Ovary (tissue), 9 donors: ENCODE results near the gene GPX2. TPM values are rescaled to one million over a fixed set of nuclear protein-coding genes. Genes with fewer than 3 reads are reported as not detected.

Source experiments
- DNase-seq, 5 donors: peaks; one replicate each; pipeline ENCODE4 v3.0.0-alpha.2; 2019 to 2020
- H3K27ac ChIP-seq, 2 donors: fragments of 200-600 bp; one replicate each; pipeline versions ENCODE4 v1.5.1 to v1.8.0; 2019 to 2022
- H3K27me3 ChIP-seq: fragments of 200-600 bp; one replicate; pipeline ENCODE4 v1.8.0; 2022
- H3K36me3 ChIP-seq: fragments of 200-600 bp; sonication (generic); one replicate; pipeline ENCODE4 v1.5.1; 2019
- H3K4me1 ChIP-seq: one replicate; pipeline ENCODE4 v1.8.1; 2013; ENCODE audit warnings: mild to moderate bottlenecking, moderate library complexity; ENCODE audit not compliant: insufficient read depth
- H3K4me3 ChIP-seq: fragments of 200-600 bp; sonication (generic); one replicate; pipeline ENCODE4 v1.5.1; 2017
- H3K9me3 ChIP-seq, 2 donors: fragments of 200-600 bp in 1 of 2; sonication (generic) in 1 of 2; one replicate each; pipeline versions ENCODE4 v1.5.1 to v1.8.1; 2013 to 2019; ENCODE audit warnings: mild to moderate bottlenecking in 1 of 2, moderate library complexity in 1 of 2
- CTCF ChIP-seq, 3 donors: fragments of 450-650 bp in 2 of 3; fragments of 200-600 bp in 1 of 3; IDR thresholded peaks; one replicate each; pipeline versions ENCODE4 v1.5.1 to v1.8.0; 2016 to 2022; ENCODE audit warnings: antibody characterized with exemption in 3 of 3, mild to moderate bottlenecking in 1 of 3
- EP300 ChIP-seq: sonication (generic); formaldehyde crosslinking; IDR thresholded peaks from one replicate; pipeline ENCODE4 v1.6.1; 2017; ENCODE audit warnings: antibody characterized with exemption
- POLR2A ChIP-seq: fragments of 450-650 bp; IDR thresholded peaks from one replicate; pipeline ENCODE4 v1.6.1; 2017; ENCODE audit warnings: antibody characterized with exemption, mild to moderate bottlenecking, moderate library complexity
- WGBS, 3 donors: extraction: QIAGEN DNeasy Blood & Tissue Kit in 1 of 3; methylation state at CpG; one replicate each; pipeline versions ENCODE4 v1.1.5 to v1.1.7; 2013 to 2017; 5-methylcytosine and 5-hydroxymethylcytosine counted together
- intact Hi-C, 4 donors: fragments of 100-400 bp; cut with DNase I; formaldehyde crosslinking; loops; one replicate each; pipeline versions ENCODE4 v1.11.0 to v1.15.1; 2022 to 2023
- polyA plus RNA-seq, 2 donors: library from polyadenylated mRNA; stranded (reverse); fragments of 200-250 nt in 1 of 2; fragments of 350-450 nt in 1 of 2; fragmentation: Illumina TruSeq in 1 of 2; extraction: RNeasy Lipid Tissue Mini Kit (QIAGEN cat#74804) in 1 of 2; gene quantifications; one replicate each; pipeline ENCODE4 v1.2.3, GENCODE V29; 2013 to 2014
- total RNA-seq, 7 donors: library from RNA; depleted of rRNA in 2 of 7; stranded (reverse); fragments of >200 nt in 2 of 7; fragmentation: NEBNext Ultra II Directional in 3 of 7; extraction: Animal tissue kit (Norgen Biotek cat#: 25700) in 3 of 7; gene quantifications; one replicate each; pipeline versions ENCODE4 v1.1.0 to v1.2.4, GENCODE V29; 2016 to 2023
- donor health status: DM: no; HTN: no; CAD: no; lungs with moderate emphysema.
- donor health status: DM: no; HTN: no; CAD: no.
- donor health status: Bipolar disorder and iron deficiency.
- donor health status: DM: yes; HTN: yes; CAD: no.
- donor health status: DM: no; HTN: no; CAD: no.
- donor health status: DM: yes; HTN: yes; CAD: no.

Gene GPX2
- total and polyA plus RNA-seq, 9 donors, result 1.00 to 4.8 TPM; not detected in 7

DNA sequence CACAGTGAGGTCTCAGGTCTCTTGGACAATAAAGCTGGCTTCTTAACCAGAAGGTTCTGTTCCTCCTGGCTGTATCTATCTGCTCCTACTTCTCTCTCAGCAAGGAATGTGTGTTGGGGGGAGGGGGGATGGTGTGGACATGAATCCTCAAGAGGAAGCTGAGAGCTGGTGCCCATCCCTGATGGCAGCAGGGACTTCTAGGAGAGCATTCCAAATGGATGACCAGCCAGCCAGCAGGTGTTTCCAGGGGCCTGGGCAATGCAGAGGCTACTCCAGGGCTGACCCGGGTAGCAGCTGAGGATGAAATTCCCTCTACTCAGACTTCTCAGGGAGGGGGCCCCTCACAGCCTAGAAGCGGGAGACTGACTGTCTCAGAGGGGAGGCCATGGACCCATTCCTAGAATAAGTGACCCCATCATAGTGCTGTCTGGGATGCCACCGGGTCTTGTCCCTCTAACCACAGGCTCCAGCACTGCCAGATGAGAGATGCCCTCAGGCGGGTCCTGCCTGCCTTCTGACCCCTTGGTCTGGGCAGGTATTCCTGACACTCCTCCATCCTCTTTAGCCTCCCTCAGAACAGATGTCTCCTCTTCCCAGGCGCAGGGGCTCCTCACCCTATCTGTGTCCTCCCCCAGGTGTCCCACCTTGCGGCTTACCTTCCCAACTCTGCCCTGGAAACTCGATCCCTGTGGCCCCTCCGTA lies 28.4 kb upstream of the GPX2 start:
- DNase-seq, result no peak
- no peaks in the 10 kb centered on the region for H3K27me3 ChIP-seq
- WGBS, 3 donors, result 46 to 54% (median 50%) methylated on average over 8 of the region's 8 CpGs
- no peak for TF ChIP-seq CTCF (IDR thresholded peaks at IDR 0.05)
- no peak for TF ChIP-seq EP300
- no peak for TF ChIP-seq POLR2A
- peaks cover 2% of the 10 kb centered on the region for H3K4me1 ChIP-seq
- no peak overlapping the region for H3K27ac ChIP-seq
- intact Hi-C loops, result loop anchor here in 1 of 4 donors (5.0 kb wide), 1 partner anchor 149 kb away; no protein-coding TSS in a partner anchor
- no peaks in the 10 kb centered on the region for H3K9me3 ChIP-seq
- no peaks in the 10 kb centered on the region for H3K36me3 ChIP-seq
- peak overlapping the region; percentile 60 for H3K4me3 ChIP-seq

DNA sequence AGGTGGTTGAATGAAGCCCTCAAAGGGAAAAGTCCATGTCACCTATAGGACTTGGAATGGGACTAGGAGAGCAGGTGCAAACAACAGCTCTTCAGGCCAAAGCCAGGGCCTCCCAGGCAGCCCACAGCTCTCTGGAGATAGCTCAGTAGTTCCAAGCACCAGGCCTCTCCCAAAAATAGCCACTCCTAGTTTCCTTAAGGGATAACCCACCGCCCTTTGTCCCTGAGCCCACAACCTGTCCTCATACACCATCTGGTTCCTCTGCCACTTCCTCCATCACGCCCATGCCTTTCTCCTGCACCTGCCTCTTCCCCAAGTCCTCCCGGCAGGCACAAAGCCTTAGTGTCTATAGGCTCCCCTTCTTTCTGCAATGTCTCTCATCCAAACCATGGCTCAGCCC lies 27.5 kb upstream of the GPX2 start:
- no peaks in the 10 kb centered on the region for H3K36me3 ChIP-seq
- peaks cover 6% of the 10 kb centered on the region for H3K4me1 ChIP-seq
- TF ChIP-seq CTCF (IDR thresholded peaks at IDR 0.05) (no peak), EP300 (no peak), POLR2A (no peak)
- H3K9me3 ChIP-seq, result no peaks in the 10 kb centered on the region
- WGBS, 3 donors, result 92 to 98% (median 96%) methylated on average over 3 of the region's 3 CpGs
- DNase-seq, result no peak
- intact Hi-C loops, result loop anchor here in 1 of 4 donors (5.0 kb wide), 1 partner anchor 148 kb away; no protein-coding TSS in a partner anchor
- H3K27me3 ChIP-seq, result no peaks in the 10 kb centered on the region
- no peak overlapping the region for H3K4me3 ChIP-seq
- H3K27ac ChIP-seq, result no peak overlapping the region

GRCh38 chr14:64968651-64969050 lies 26.1 kb upstream of the GPX2 start:
- no peak for DNase-seq
- intact Hi-C loops, result no loop called here
- Histone ChIP-seq H3K36me3 (no peaks in the 10 kb centered on the region), H3K9me3 (no peaks in the 10 kb centered on the region), H3K27me3 (no peaks in the 10 kb centered on the region), H3K4me1 (peaks cover 6% of the 10 kb centered on the region), H3K27ac (no peak overlapping the region), H3K4me3 (no peak overlapping the region)
- TF ChIP-seq POLR2A (no peak), CTCF (IDR thresholded peaks at IDR 0.05) (no peak), EP300 (no peak)
- 84 to 89% (median 87%) methylated on average over 6 of the region's 6 CpGs for WGBS, 3 donors

DNA sequence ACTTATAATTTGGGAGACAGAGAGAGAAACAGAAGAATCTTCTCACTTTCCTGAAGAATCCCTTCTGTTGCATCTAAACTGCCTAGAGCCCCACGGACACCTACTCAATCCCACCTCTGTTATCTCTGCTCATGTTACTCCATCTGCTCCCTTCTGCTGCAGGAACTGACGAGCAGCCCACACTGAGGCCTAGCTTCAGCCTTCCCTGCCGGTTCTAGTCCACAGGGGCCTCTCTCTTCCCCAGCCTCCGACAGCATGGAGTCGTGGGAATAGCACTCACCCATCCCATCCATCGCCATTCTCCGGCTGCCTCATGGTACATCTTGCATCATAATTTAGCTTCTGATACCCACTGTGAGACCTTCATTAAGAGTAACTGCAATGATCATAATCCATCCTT lies 25.6 kb upstream of the GPX2 start:
- H3K4me3 ChIP-seq, result no peak overlapping the region
- no peak overlapping the region for H3K27ac ChIP-seq
- peaks cover 6% of the 10 kb centered on the region for H3K4me1 ChIP-seq
- H3K27me3 ChIP-seq, result no peaks in the 10 kb centered on the region
- no peak for DNase-seq
- intact Hi-C loops, result no loop called here
- no peaks in the 10 kb centered on the region for H3K9me3 ChIP-seq
- H3K36me3 ChIP-seq, result no peaks in the 10 kb centered on the region
- 85 to 92% (median 88%) methylated on average over 7 of the region's 7 CpGs for WGBS, 3 donors
- TF ChIP-seq CTCF (IDR thresholded peaks at IDR 0.05) (no peak), POLR2A (no peak), EP300 (no peak)
